Stomach (tissue), 9 donors: ENCODE data around the gene HOMER3. TPM values are rescaled to one million over a fixed set of nuclear protein-coding genes. Genes with fewer than 3 reads are reported as not detected.

ENCODE experiments used
- DNase-seq, 2 donors: peaks; one replicate each; pipeline versions ENCODE4 v3.0.0 to v3.0.0-alpha.2; 2013 to 2019
- H3K27ac ChIP-seq, 5 donors: fragments of 200-600 bp in 4 of 5; sonication (generic) in 4 of 5; one replicate each; pipeline ENCODE4 v1.5.1; 2013 to 2019; ENCODE audit warnings: mild to moderate bottlenecking in 1 of 5, moderate library complexity in 1 of 5
- H3K27me3 ChIP-seq, 3 donors: fragments of 200-600 bp; sonication (generic); one replicate each; pipeline ENCODE4 v1.5.1; 2017 to 2019; ENCODE audit warnings: mixed run types in 1 of 3
- H3K36me3 ChIP-seq, 4 donors: fragments of 200-600 bp; sonication (generic); 1 replicate in 3 of 4; 2 replicates in 1 of 4; pipeline ENCODE4 v1.5.1; 2016 to 2019
- H3K4me1 ChIP-seq, 4 donors: fragments of 200-600 bp; sonication (generic); one replicate each; pipeline ENCODE4 v1.5.1; 2016 to 2019
- H3K4me3 ChIP-seq, 4 donors: fragments of 200-600 bp; sonication (generic) in 3 of 4; one replicate each; pipeline ENCODE4 v1.5.1; 2016 to 2019; ENCODE audit warnings: mild to moderate bottlenecking in 1 of 4
- H3K9me3 ChIP-seq, 4 donors: fragments of 200-600 bp; sonication (generic); one replicate each; pipeline ENCODE4 v1.5.1; 2016 to 2019
- EP300 ChIP-seq: sonication (generic); formaldehyde crosslinking; IDR thresholded peaks from one replicate; pipeline ENCODE4 v1.6.1; 2017; ENCODE audit warnings: antibody characterized with exemption
- POLR2A ChIP-seq, 4 donors: fragments of 450-650 bp; IDR thresholded peaks; one replicate each; pipeline ENCODE4 v1.6.1; 2016; ENCODE audit warnings: antibody characterized with exemption in 4 of 4, control low read depth in 2 of 4, mild to moderate bottlenecking in 1 of 4, moderate library complexity in 1 of 4
- POLR2AphosphoS5 ChIP-seq, 3 donors: sonication (generic); formaldehyde crosslinking; IDR thresholded peaks; one replicate each; pipeline ENCODE4 v1.6.1; 2016; ENCODE audit warnings: antibody characterized with exemption in 3 of 3
- WGBS, 5 donors: extraction: QIAGEN DNeasy Blood & Tissue Kit in 3 of 5; methylation state at CpG; one replicate each; pipeline versions ENCODE4 v1.1.5 to v1.1.7; 2013 to 2018; 5-methylcytosine and 5-hydroxymethylcytosine counted together
- intact Hi-C: fragments of 100-400 bp; cut with DNase I; formaldehyde crosslinking; loops from one replicate; pipeline ENCODE4 v1.15.1; 2023; ENCODE audit warnings: low total_unique reads
- polyA plus RNA-seq, 3 donors: library from polyadenylated mRNA; stranded (reverse); fragments of 200-250 nt; gene quantifications; one replicate each; pipeline ENCODE4 v1.2.3, GENCODE V29; 2013
- total RNA-seq, 5 donors: library from RNA; depleted of rRNA; stranded (reverse); fragments of >200 nt; gene quantifications; one replicate each; pipeline versions ENCODE4 v1.1.0 to v1.2.3, GENCODE V29; 2014 to 2016
- TF ChIP-seq, protein P1 (sequence below), 7 experiments: fragments of 450-650 bp in 4 of 7; fragments of 200-600 bp in 3 of 7; sonication (generic) in 3 of 7; IDR thresholded peaks; one replicate each; pipeline ENCODE4 v1.5.1; 2016 to 2019; ENCODE audit warnings: antibody characterized with exemption in 7 of 7, control low read depth in 2 of 7, mild to moderate bottlenecking in 1 of 7
- donor health status: healthy with polysubstance abuse.
- donor health status: Bipolar disorder and iron deficiency.
- donor health status: healthy.

Gene HOMER3
- total and polyA plus RNA-seq, 8 donors = 5.1 to 74.7 (median 16.8) TPM

- 93 to 96% (median 95%) methylated on average over 18 to 19 of the region's 19 CpGs; no CpG with 5 or more reads in 1 of the 5 donors for WGBS, 5 donors
- Histone ChIP-seq H3K4me1 (peaks cover 0 to 28% (median 11%) of the 10 kb centered on the region in 4 donors), H3K4me3 (no peak overlapping the region), H3K27me3 (no peaks in the 10 kb centered on the region), H3K27ac (no peak overlapping the region), H3K9me3 (no peaks in the 10 kb centered on the region), H3K36me3 (peaks cover 57 to 98% (median 96%) of the 10 kb centered on the region in 4 donors)
- TF ChIP-seq EP300 = no peak
- no peak for TF ChIP-seq POLR2AphosphoS5 (IDR thresholded peaks at IDR 0.05)
- TF ChIP-seq POLR2A (IDR thresholded peaks at IDR 0.05) = no peak
- TF ChIP-seq, protein P1, sequence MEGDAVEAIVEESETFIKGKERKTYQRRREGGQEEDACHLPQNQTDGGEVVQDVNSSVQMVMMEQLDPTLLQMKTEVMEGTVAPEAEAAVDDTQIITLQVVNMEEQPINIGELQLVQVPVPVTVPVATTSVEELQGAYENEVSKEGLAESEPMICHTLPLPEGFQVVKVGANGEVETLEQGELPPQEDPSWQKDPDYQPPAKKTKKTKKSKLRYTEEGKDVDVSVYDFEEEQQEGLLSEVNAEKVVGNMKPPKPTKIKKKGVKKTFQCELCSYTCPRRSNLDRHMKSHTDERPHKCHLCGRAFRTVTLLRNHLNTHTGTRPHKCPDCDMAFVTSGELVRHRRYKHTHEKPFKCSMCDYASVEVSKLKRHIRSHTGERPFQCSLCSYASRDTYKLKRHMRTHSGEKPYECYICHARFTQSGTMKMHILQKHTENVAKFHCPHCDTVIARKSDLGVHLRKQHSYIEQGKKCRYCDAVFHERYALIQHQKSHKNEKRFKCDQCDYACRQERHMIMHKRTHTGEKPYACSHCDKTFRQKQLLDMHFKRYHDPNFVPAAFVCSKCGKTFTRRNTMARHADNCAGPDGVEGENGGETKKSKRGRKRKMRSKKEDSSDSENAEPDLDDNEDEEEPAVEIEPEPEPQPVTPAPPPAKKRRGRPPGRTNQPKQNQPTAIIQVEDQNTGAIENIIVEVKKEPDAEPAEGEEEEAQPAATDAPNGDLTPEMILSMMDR (IDR thresholded peaks at IDR 0.05) = no peak
- DNase-seq = no peak
- intact Hi-C loops = no loop called here
Observed at GRCh38 chr19:18910801-18911436, 30.1 kb downstream of the HOMER3 start.

GRCh38 chr19:18910010-18910409 lies 31.0 kb downstream of the HOMER3 start:
- Histone ChIP-seq H3K36me3 (peaks cover 58 to 98% (median 96%) of the 10 kb centered on the region in 4 donors), H3K27ac (no peak overlapping the region), H3K4me1 (peaks cover 0 to 19% (median 4%) of the 10 kb centered on the region in 4 donors), H3K9me3 (no peaks in the 10 kb centered on the region), H3K4me3 (no peak overlapping the region), H3K27me3 (no peaks in the 10 kb centered on the region)
- DNase-seq = no peak
- 83 to 91% (median 88%) methylated on average over 8 to 10 of the region's 10 CpGs for WGBS, 5 donors
- TF ChIP-seq, protein P1 (IDR thresholded peaks at IDR 0.05) = no peak
- TF ChIP-seq EP300 (no peak), POLR2A (IDR thresholded peaks at IDR 0.05) (no peak), POLR2AphosphoS5 (IDR thresholded peaks at IDR 0.05) (no peak)
- intact Hi-C loops = no loop called here

GRCh38 chr19:18908917-18909619 lies 31.9 kb downstream of the HOMER3 start:
- Histone ChIP-seq H3K9me3 (no peaks in the 10 kb centered on the region), H3K36me3 (peaks cover 64 to 98% (median 96%) of the 10 kb centered on the region in 4 donors), H3K4me3 (no peak overlapping the region), H3K27ac (no peak overlapping the region), H3K4me1 (peaks cover 0 to 13% (median 2%) of the 10 kb centered on the region in 4 donors), H3K27me3 (no peaks in the 10 kb centered on the region)
- DNase-seq = no peak
- TF ChIP-seq, protein P1 (IDR thresholded peaks at IDR 0.05) = no peak
- TF ChIP-seq EP300 = no peak
- TF ChIP-seq POLR2AphosphoS5 (IDR thresholded peaks at IDR 0.05) = no peak
- TF ChIP-seq POLR2A (IDR thresholded peaks at IDR 0.05) = no peak
- intact Hi-C loops = no loop called here
- 86 to 94% (median 88%) methylated on average over 9 to 17 of the region's 17 CpGs for WGBS, 5 donors

GRCh38 chr19:18906605-18907519 lies 34.2 kb downstream of the HOMER3 start:
- intact Hi-C loops = no loop called here

More at GRCh38 chr19:18906605-18907519, 34.2 kb downstream of the HOMER3 start:
- no peak overlapping the region for H3K4me3 ChIP-seq
- TF ChIP-seq POLR2A (IDR thresholded peaks at IDR 0.05) (no peak), EP300 (no peak), POLR2AphosphoS5 (IDR thresholded peaks at IDR 0.05) (no peak)
- TF ChIP-seq, protein P1 (IDR thresholded peaks at IDR 0.05) = no peak
- H3K27me3 ChIP-seq = no peaks in the 10 kb centered on the region
- peaks cover 61 to 91% (median 89%) of the 10 kb centered on the region in 4 donors for H3K36me3 ChIP-seq
- no peak for DNase-seq
- WGBS, 5 donors = 88 to 96% (median 92%) methylated on average over 24 to 36 of the region's 36 CpGs
- H3K4me1 ChIP-seq = no peaks in the 10 kb centered on the region
- H3K9me3 ChIP-seq = no peaks in the 10 kb centered on the region
- no peak overlapping the region for H3K27ac ChIP-seq
